ENCODE data around the gene SPC25. TPM values are rescaled to one million over a fixed set of nuclear protein-coding genes. Genes with fewer than 3 reads are reported as not detected.

SPC25 gene
- total and polyA plus RNA-seq, 2 of the 13 experiments (the other 11 are each of a cell fraction or from before 2014, with no cell fraction given) = 11.3 to 26.5 TPM

DNA sequence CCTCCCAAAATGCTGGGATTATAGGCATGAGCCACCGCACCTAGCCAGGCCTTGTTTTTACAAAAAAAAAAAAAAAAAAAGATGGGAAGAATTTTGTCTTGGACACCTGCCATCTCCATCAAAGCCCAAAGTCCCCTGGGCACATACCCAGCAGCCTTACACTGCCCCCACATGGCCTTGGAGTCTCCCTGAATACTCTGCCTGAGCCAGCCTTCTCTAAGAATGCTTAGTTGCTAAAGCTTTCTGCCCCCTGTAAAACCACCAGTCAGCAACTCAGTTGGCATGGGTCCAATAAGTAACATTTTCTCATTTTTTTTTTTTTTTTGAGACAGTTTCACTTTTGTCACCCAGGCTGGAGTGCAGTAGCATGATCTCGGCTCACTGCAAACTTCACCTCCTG is 40.6 kb downstream of the SPC25 start (continued):
- TF ChIP-seq TEAD3 (CRISPR knock-in tag; optimal IDR thresholded peaks at IDR 0.05; ENCODE audit: borderline replicate concordance) (peak; percentile 63), NFIC (IDR thresholded peaks at IDR 0.05; ENCODE audit: low read length) (peak; percentile 24; the same call in 1 of the 2 replicates), CAMTA2 (CRISPR knock-in tag; IDR thresholded peaks at IDR 0.05; ENCODE audit: borderline replicate concordance) (no peak), RAD21 (CRISPR knock-in tag; IDR thresholded peaks at IDR 0.05) (peak; percentile 57; the same call in 1 of the 2 replicates), HNF4A (CRISPR knock-in tag; IDR thresholded peaks at IDR 0.05) (peak; percentile 80), ZNF678 (CRISPR knock-in tag; IDR thresholded peaks at IDR 0.05) (no peak), ZNF891 (CRISPR knock-in tag; IDR thresholded peaks at IDR 0.05) (no peak), POLR2AphosphoS2 (IDR thresholded peaks at IDR 0.05; ENCODE audit: low read depth, low read length) (no peak), KLF16 (CRISPR knock-in tag; IDR thresholded peaks at IDR 0.05) (no peak), EP300 (IDR thresholded peaks at IDR 0.05; ENCODE audit: low read depth in 2 of 2, low read length in 2 of 2) (peak in 1 of 2 experiments; percentile 39; a peak in 1 of 4 replicates), EP300 (CRISPR knock-in tag; IDR thresholded peaks at IDR 0.05; ENCODE audit: borderline replicate concordance) (no peak), ZNF761 (CRISPR knock-in tag; conservative IDR thresholded peaks at IDR 0.05) (no peak)
- TF ChIP-seq, protein P1, sequence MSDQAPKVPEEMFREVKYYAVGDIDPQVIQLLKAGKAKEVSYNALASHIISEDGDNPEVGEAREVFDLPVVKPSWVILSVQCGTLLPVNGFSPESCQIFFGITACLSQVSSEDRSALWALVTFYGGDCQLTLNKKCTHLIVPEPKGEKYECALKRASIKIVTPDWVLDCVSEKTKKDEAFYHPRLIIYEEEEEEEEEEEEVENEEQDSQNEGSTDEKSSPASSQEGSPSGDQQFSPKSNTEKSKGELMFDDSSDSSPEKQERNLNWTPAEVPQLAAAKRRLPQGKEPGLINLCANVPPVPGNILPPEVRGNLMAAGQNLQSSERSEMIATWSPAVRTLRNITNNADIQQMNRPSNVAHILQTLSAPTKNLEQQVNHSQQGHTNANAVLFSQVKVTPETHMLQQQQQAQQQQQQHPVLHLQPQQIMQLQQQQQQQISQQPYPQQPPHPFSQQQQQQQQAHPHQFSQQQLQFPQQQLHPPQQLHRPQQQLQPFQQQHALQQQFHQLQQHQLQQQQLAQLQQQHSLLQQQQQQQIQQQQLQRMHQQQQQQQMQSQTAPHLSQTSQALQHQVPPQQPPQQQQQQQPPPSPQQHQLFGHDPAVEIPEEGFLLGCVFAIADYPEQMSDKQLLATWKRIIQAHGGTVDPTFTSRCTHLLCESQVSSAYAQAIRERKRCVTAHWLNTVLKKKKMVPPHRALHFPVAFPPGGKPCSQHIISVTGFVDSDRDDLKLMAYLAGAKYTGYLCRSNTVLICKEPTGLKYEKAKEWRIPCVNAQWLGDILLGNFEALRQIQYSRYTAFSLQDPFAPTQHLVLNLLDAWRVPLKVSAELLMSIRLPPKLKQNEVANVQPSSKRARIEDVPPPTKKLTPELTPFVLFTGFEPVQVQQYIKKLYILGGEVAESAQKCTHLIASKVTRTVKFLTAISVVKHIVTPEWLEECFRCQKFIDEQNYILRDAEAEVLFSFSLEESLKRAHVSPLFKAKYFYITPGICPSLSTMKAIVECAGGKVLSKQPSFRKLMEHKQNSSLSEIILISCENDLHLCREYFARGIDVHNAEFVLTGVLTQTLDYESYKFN (CRISPR knock-in tag; conservative IDR thresholded peaks at IDR 0.05) = no peak
- TF ChIP-seq, protein P2, sequence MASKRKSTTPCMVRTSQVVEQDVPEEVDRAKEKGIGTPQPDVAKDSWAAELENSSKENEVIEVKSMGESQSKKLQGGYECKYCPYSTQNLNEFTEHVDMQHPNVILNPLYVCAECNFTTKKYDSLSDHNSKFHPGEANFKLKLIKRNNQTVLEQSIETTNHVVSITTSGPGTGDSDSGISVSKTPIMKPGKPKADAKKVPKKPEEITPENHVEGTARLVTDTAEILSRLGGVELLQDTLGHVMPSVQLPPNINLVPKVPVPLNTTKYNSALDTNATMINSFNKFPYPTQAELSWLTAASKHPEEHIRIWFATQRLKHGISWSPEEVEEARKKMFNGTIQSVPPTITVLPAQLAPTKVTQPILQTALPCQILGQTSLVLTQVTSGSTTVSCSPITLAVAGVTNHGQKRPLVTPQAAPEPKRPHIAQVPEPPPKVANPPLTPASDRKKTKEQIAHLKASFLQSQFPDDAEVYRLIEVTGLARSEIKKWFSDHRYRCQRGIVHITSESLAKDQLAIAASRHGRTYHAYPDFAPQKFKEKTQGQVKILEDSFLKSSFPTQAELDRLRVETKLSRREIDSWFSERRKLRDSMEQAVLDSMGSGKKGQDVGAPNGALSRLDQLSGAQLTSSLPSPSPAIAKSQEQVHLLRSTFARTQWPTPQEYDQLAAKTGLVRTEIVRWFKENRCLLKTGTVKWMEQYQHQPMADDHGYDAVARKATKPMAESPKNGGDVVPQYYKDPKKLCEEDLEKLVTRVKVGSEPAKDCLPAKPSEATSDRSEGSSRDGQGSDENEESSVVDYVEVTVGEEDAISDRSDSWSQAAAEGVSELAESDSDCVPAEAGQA (IDR thresholded peaks at IDR 0.05; ENCODE audit: low read depth) = no peak
- TF ChIP-seq, protein P2 (CRISPR knock-in tag; IDR thresholded peaks at IDR 0.05; ENCODE audit: borderline replicate concordance) = no peak
- TF ChIP-seq, protein P3, sequence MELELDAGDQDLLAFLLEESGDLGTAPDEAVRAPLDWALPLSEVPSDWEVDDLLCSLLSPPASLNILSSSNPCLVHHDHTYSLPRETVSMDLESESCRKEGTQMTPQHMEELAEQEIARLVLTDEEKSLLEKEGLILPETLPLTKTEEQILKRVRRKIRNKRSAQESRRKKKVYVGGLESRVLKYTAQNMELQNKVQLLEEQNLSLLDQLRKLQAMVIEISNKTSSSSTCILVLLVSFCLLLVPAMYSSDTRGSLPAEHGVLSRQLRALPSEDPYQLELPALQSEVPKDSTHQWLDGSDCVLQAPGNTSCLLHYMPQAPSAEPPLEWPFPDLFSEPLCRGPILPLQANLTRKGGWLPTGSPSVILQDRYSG (CRISPR knock-in tag; IDR thresholded peaks at IDR 0.05) = no peak
- TF ChIP-seq, protein P4, sequence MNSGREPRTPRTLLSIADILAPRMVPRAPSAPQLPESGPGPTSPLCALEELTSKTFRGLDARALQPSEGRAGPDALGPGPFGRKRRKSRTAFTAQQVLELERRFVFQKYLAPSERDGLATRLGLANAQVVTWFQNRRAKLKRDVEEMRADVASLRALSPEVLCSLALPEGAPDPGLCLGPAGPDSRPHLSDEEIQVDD (CRISPR knock-in tag; IDR thresholded peaks at IDR 0.05; ENCODE audit: borderline replicate concordance) = no peak
- TF ChIP-seq, protein P5, sequence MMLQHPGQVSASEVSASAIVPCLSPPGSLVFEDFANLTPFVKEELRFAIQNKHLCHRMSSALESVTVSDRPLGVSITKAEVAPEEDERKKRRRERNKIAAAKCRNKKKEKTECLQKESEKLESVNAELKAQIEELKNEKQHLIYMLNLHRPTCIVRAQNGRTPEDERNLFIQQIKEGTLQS (CRISPR knock-in tag; IDR thresholded peaks at IDR 0.05) = no peak
- TF ChIP-seq, protein P6, sequence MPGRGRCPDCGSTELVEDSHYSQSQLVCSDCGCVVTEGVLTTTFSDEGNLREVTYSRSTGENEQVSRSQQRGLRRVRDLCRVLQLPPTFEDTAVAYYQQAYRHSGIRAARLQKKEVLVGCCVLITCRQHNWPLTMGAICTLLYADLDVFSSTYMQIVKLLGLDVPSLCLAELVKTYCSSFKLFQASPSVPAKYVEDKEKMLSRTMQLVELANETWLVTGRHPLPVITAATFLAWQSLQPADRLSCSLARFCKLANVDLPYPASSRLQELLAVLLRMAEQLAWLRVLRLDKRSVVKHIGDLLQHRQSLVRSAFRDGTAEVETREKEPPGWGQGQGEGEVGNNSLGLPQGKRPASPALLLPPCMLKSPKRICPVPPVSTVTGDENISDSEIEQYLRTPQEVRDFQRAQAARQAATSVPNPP (CRISPR knock-in tag; IDR thresholded peaks at IDR 0.05) = no peak

Measured in HepG2 (cell line).